PC-9 (cell line): ENCODE results near the gene CMTR2. TPM values are rescaled to one million over a fixed set of nuclear protein-coding genes. Genes with fewer than 3 reads are reported as not detected.
A peak's percentile ranks its signal among the peaks of the same experiment; 100 is the strongest.

Experiments used
- BruUV-seq: library from RNA; stranded (reverse); fragments of 400-500 nt; replicated peaks from 2 replicates; lab custom pipeline; 2021; lab: Mats Ljungman, UMichigan
- CTCF ChIA-PET: fragments of 300-600 bp; sonication (Branson Sonifier 250); formaldehyde crosslinking; loops from one replicate; lab custom pipeline; 2022; ENCODE audit warnings: antibody characterized with exemption; lab: Charles Lee
- POLR2A ChIA-PET: fragments of 300-600 bp; sonication (Branson Sonifier 250); formaldehyde crosslinking; loops from one replicate; lab custom pipeline; 2022; ENCODE audit warnings: antibody characterized with exemption; ENCODE audit not compliant: unreplicated experiment; lab: Charles Lee
- DNase-seq, 2 experiments: peaks; one replicate each; pipeline versions ENCODE4 v3.0.0 to v3.0.0-alpha.2; 2015 to 2022; ENCODE audit warnings: mixed read lengths in 1 of 2
- H2AFZ ChIP-seq: fragments of 200-600 bp; sonication (generic); 2 replicates; pipeline ENCODE4 v1.8.1; 2017; ENCODE audit warnings: antibody characterized with exemption
- H3F3A ChIP-seq: fragments of 200-600 bp; sonication (generic); 2 replicates; pipeline ENCODE4 v1.8.1; 2017; ENCODE audit warnings: antibody characterized with exemption, mild to moderate bottlenecking, low read depth; ENCODE audit not compliant: insufficient read depth
- H3K27ac ChIP-seq: fragments of 200-600 bp; sonication (generic); 2 replicates; pipeline ENCODE4 v1.6.1; 2016; ENCODE audit warnings: mixed run types
- H3K27me3 ChIP-seq: fragments of 200-600 bp; sonication (generic); 2 replicates; pipeline ENCODE4 v1.6.1; 2016; ENCODE audit warnings: low read depth, mixed run types; ENCODE audit not compliant: insufficient read depth
- H3K36me3 ChIP-seq: fragments of 200-600 bp; sonication (generic); 2 replicates; pipeline ENCODE4 v1.6.1; 2016; ENCODE audit warnings: low read depth, mixed run types
- H3K4me1 ChIP-seq: fragments of 200-600 bp; sonication (generic); replicated peaks from 2 replicates; pipeline ENCODE4 v1.6.1; 2016; ENCODE audit warnings: mixed run types; ENCODE audit not compliant: insufficient read depth
- H3K4me2 ChIP-seq: fragments of 200-600 bp; sonication (generic); 2 replicates; pipeline ENCODE4 v1.6.1; 2017; ENCODE audit warnings: mixed run types
- H3K4me3 ChIP-seq: fragments of 200-600 bp; sonication (generic); 2 replicates; pipeline ENCODE4 v1.6.1; 2016; ENCODE audit warnings: mixed run types
- H3K79me2 ChIP-seq: fragments of 200-600 bp; sonication (generic); 2 replicates; pipeline ENCODE4 v1.6.1; 2017; ENCODE audit warnings: low read depth, mixed run types
- H3K9me2 ChIP-seq: fragments of 200-600 bp; sonication (generic); 2 replicates; pipeline ENCODE4 v1.8.1; 2017; ENCODE audit warnings: mild to moderate bottlenecking; ENCODE audit not compliant: insufficient read depth
- H3K9me3 ChIP-seq: fragments of 200-600 bp; sonication (generic); 2 replicates; pipeline ENCODE4 v1.8.1; 2016; ENCODE audit warnings: low read depth; ENCODE audit not compliant: insufficient read depth
- H4K20me1 ChIP-seq: fragments of 200-600 bp; sonication (generic); 2 replicates; pipeline ENCODE4 v1.8.1; 2017; ENCODE audit not compliant: insufficient read depth
- EZH2 ChIP-seq: fragments of 200-600 bp; sonication (generic); IDR thresholded peaks from 2 replicates; pipeline ENCODE4 v1.8.0; 2017; ENCODE audit warnings: antibody characterized with exemption, low read depth
- intact Hi-C: fragments of 100-400 bp; cut with micrococcal nuclease; formaldehyde crosslinking; loops from one replicate; pipeline ENCODE4 v1.10.0; 2022; ENCODE audit not compliant: unreplicated experiment
- total RNA-seq: library from RNA; stranded (reverse); gene quantifications from 2 replicates; pipeline ENCODE4 v1.2.3, GENCODE V29; 2021
- TF ChIP-seq, protein P1 (sequence below): fragments of 200-600 bp; sonication (generic); conservative IDR thresholded peaks from 2 replicates; pipeline ENCODE4 v1.6.1; 2017; ENCODE audit warnings: mixed run types, antibody characterized with exemption, mild to moderate bottlenecking, moderate library complexity

The CMTR2 gene
- total RNA-seq, 1 experiment from 2014 or later = 36.2 TPM

DNA sequence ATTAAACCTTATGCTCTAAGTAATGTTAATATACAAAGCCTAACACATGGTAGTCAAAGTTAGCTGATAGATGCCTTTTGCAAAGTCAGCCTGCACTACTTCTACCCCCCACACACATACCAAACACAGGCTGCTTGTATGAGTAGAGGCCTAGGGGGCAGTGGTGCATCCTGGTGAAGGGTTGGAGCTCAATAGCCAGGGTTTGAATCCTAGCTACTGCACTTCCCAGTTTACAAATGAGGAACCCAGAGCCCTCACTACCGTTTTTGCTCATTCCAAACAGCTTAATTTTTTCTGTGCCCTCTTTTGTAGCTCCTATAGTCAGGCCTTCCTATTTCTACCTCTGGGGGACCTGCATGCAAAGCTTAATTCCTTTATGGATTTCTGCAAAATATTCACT lies 39.8 kb downstream of the CMTR2 start:
- intact Hi-C loops = no loop called here
- peaks cover 23% of the 10 kb centered on the region for H3K4me1 ChIP-seq
- POLR2A ChIA-PET = no interaction called here
- H3K27ac ChIP-seq = peak overlapping the region; percentile 79; the same call in 1 of the 2 replicates
- no peaks in the 10 kb centered on the region for H3K79me2 ChIP-seq
- no peak overlapping the region for H2AFZ ChIP-seq
- TF ChIP-seq, protein P1, sequence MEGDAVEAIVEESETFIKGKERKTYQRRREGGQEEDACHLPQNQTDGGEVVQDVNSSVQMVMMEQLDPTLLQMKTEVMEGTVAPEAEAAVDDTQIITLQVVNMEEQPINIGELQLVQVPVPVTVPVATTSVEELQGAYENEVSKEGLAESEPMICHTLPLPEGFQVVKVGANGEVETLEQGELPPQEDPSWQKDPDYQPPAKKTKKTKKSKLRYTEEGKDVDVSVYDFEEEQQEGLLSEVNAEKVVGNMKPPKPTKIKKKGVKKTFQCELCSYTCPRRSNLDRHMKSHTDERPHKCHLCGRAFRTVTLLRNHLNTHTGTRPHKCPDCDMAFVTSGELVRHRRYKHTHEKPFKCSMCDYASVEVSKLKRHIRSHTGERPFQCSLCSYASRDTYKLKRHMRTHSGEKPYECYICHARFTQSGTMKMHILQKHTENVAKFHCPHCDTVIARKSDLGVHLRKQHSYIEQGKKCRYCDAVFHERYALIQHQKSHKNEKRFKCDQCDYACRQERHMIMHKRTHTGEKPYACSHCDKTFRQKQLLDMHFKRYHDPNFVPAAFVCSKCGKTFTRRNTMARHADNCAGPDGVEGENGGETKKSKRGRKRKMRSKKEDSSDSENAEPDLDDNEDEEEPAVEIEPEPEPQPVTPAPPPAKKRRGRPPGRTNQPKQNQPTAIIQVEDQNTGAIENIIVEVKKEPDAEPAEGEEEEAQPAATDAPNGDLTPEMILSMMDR = no peak
- no peak for TF ChIP-seq EZH2
- H3K4me2 ChIP-seq = no peak overlapping the region
- no peaks in the 10 kb centered on the region for H3K36me3 ChIP-seq
- no peaks in the 10 kb centered on the region for H3K27me3 ChIP-seq
- no peaks in the 10 kb centered on the region for H4K20me1 ChIP-seq
- H3F3A ChIP-seq = peaks cover 12% of the 10 kb centered on the region
- no peak for DNase-seq
- no peaks in the 10 kb centered on the region for H3K9me3 ChIP-seq
- CTCF ChIA-PET = interaction anchor here (0.6 to 1.4 kb wide), 2 partner anchors 108 to 760 kb away, joined by 4 to 6 read pairs; no protein-coding TSS in a partner anchor
- no TSS peak for BruUV-seq
- H3K4me3 ChIP-seq = no peak overlapping the region
- H3K9me2 ChIP-seq = no peaks in the 10 kb centered on the region

DNA sequence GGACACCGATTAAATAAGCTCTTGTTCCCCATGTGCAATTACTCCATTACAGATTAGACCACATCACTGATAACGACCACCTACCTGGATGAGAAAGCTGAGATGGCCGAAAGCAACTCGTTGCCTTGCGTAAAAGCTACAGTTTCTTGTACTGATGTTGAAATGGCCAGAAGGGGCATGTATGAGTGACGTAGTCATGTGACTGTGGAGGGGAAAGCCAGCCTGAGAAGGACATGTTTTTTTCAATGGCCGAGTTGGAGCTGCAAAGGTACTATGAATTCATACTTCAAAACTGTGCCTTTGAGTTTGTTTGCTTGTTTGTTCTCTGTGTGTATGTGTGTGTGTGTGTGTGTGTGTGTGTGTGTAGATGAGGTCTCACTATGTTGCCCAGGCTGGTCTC lies 41.7 kb downstream of the CMTR2 start:
- intact Hi-C loops = no loop called here
- BruUV-seq = no TSS peak
- CTCF ChIA-PET = no interaction called here

DNA sequence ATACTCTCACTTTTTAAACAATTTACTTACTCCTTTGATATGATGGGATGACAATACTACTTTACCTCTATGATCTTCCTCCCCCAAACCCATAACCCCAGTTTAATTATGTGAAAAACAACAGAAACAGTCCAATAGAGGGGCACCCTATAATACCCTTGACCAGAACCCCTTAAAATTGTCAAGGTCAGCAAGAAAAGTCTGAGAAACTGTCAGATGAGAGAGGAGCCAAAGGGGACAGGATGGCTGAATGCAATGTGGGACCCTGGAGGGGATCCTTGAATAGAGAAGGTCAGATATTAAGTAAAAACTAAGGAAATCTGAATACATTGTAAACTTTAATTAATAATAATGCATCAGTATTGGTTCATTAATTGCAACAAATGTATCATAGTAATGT lies 42.9 kb downstream of the CMTR2 start:
- Histone ChIP-seq H3F3A (peaks cover 7% of the 10 kb centered on the region), H3K9me3 (no peaks in the 10 kb centered on the region), H2AFZ (no peak overlapping the region), H3K9me2 (no peaks in the 10 kb centered on the region), H3K27ac (no peak overlapping the region), H3K4me2 (no peak overlapping the region), H3K4me3 (no peak overlapping the region), H3K27me3 (no peaks in the 10 kb centered on the region), H3K4me1 (peaks cover 20% of the 10 kb centered on the region), H3K79me2 (no peaks in the 10 kb centered on the region), H3K36me3 (no peaks in the 10 kb centered on the region), H4K20me1 (no peaks in the 10 kb centered on the region)
- TF ChIP-seq, protein P1 = no peak
- no peak for TF ChIP-seq EZH2
- intact Hi-C loops = no loop called here
- POLR2A ChIA-PET = no interaction called here
- no peak for DNase-seq
- BruUV-seq = no TSS peak
- CTCF ChIA-PET = no interaction called here

More for the DNA sequence above, 41.7 kb downstream of the CMTR2 start:
- no peaks in the 10 kb centered on the region for H3K9me2 ChIP-seq
- TF ChIP-seq, protein P1 = no peak
- no peak for TF ChIP-seq EZH2
- no peaks in the 10 kb centered on the region for H3K36me3 ChIP-seq
- POLR2A ChIA-PET = no interaction called here
- no peaks in the 10 kb centered on the region for H3K9me3 ChIP-seq
- H3K4me1 ChIP-seq = peaks cover 23% of the 10 kb centered on the region
- no peaks in the 10 kb centered on the region for H3K27me3 ChIP-seq
- H3K4me2 ChIP-seq = no peak overlapping the region
- H3K4me3 ChIP-seq = no peak overlapping the region
- no peak overlapping the region for H2AFZ ChIP-seq
- DNase-seq = no peak
- H4K20me1 ChIP-seq = no peaks in the 10 kb centered on the region
- H3F3A ChIP-seq = peaks cover 12% of the 10 kb centered on the region
- no peak overlapping the region for H3K27ac ChIP-seq
- H3K79me2 ChIP-seq = no peaks in the 10 kb centered on the region
